B cell (primary cell): ENCODE measurements around the gene ALKBH6. TPM values are rescaled to one million over a fixed set of nuclear protein-coding genes. Genes with fewer than 3 reads are reported as not detected.

Experiments
- ATAC-seq: fragments of 200-7000 bp; cut with Tn5 transposase; one replicate; pipeline ENCODE4 v1.10.0; 2021; ENCODE audit warnings: low read depth, mild to moderate bottlenecking, moderate number of reproducible peaks, moderate library complexity
- CTCF ChIA-PET: fragments of 350-600 bp; sonication (Branson Sonifier 250); formaldehyde crosslinking; loops from one replicate; lab custom pipeline; 2021; ENCODE audit warnings: antibody characterized with exemption, inconsistent platforms; lab: Charles Lee
- POLR2A ChIA-PET: fragments of 350-600 bp; sonication (Branson Sonifier 250); formaldehyde crosslinking; loops from one replicate; lab custom pipeline; 2021; ENCODE audit warnings: antibody characterized with exemption; lab: Charles Lee
- DNase-seq: peaks from one replicate; pipeline ENCODE4 v3.0.0; 2013
- H2AFZ ChIP-seq: 2 replicates; pipeline ENCODE4 v1.6.1; 2012; ENCODE audit warnings: mild to moderate bottlenecking, low read depth, low read length; ENCODE audit not compliant: insufficient read depth, poor library complexity, severe bottlenecking
- H3K27ac ChIP-seq, 2 donors: 1 replicate in 1 of 2; 2 replicates in 1 of 2; pipeline ENCODE4 v1.5.1; 2012 to 2013; ENCODE audit warnings: low read length in 2 of 2, mild to moderate bottlenecking in 2 of 2, moderate library complexity in 1 of 2
- H3K27me3 ChIP-seq, 4 experiments: fragments of 200-600 bp in 1 of 4; sonication (generic) in 1 of 4; replicated peaks in 1 of 4; 1 replicate in 2 of 4; 2 replicates in 2 of 4; pipeline versions ENCODE4 v1.6.1 to v1.7.0; 2013 to 2016; ENCODE audit warnings: low read length in 3 of 4, mild to moderate bottlenecking in 2 of 4, mixed read lengths in 1 of 4, moderate library complexity in 1 of 4; ENCODE audit not compliant: insufficient read depth in 4 of 4, control insufficient read depth in 3 of 4; ENCODE audit errors: control extremely low read depth in 1 of 4
- H3K36me3 ChIP-seq, 2 experiments: replicated peaks in 1 of 2; 1 replicate in 1 of 2; 2 replicates in 1 of 2; pipeline versions ENCODE4 v1.6.1 to v1.7.1; 2013; ENCODE audit warnings: low read length in 1 of 2; ENCODE audit not compliant: insufficient read depth in 2 of 2, control insufficient read depth in 1 of 2; ENCODE audit errors: control extremely low read depth in 1 of 2, extremely low read depth in 1 of 2
- H3K4me1 ChIP-seq, 2 donors: fragments of 200-600 bp in 1 of 2; sonication (generic) in 1 of 2; 1 replicate in 1 of 2; 2 replicates in 1 of 2; pipeline versions ENCODE4 v1.5.1 to v1.6.1; 2013 to 2017; ENCODE audit warnings: low read length in 2 of 2; ENCODE audit not compliant: control insufficient read depth in 2 of 2, insufficient read depth in 2 of 2
- H3K4me2 ChIP-seq: replicated peaks from 2 replicates; pipeline ENCODE3; 2012; ENCODE audit warnings: mild to moderate bottlenecking, low read depth, low read length; ENCODE audit not compliant: poor library complexity, severe bottlenecking
- H3K4me3 ChIP-seq, 5 experiments: fragments of 200-600 bp in 1 of 5; sonication (generic) in 1 of 5; 1 replicate in 3 of 5; 2 replicates in 2 of 5; pipeline versions ENCODE4 v1.5.1 to v1.7.0; 2011 to 2016; ENCODE audit warnings: low read length in 4 of 5, mild to moderate bottlenecking in 4 of 5, low read depth in 2 of 5, control low read depth in 1 of 5, moderate library complexity in 1 of 5; ENCODE audit not compliant: insufficient read depth in 1 of 5; ENCODE audit errors: control extremely low read depth in 1 of 5, extremely low read depth in 1 of 5
- H3K79me2 ChIP-seq: fragments of 200-600 bp; sonication (generic); one replicate; pipeline ENCODE4 v1.6.0; 2016; ENCODE audit warnings: low read length; ENCODE audit not compliant: control insufficient read depth, insufficient read depth
- H3K9ac ChIP-seq: fragments of 200-600 bp; sonication (generic); 2 replicates; pipeline ENCODE4 v1.6.1; 2017; ENCODE audit warnings: mild to moderate bottlenecking, low read length, moderate library complexity
- H3K9me3 ChIP-seq, 3 donors: one replicate each; pipeline versions ENCODE4 v1.6.1 to v1.7.1; 2013; ENCODE audit warnings: low read length in 2 of 3; ENCODE audit not compliant: control insufficient read depth in 2 of 3, insufficient read depth in 1 of 3; ENCODE audit errors: control extremely low read depth in 1 of 3
- H4K20me1 ChIP-seq: 2 replicates; pipeline ENCODE4 v1.6.0; 2012; ENCODE audit warnings: mild to moderate bottlenecking, low read length; ENCODE audit not compliant: insufficient read depth, control insufficient read depth, poor library complexity, severe bottlenecking
- H3K27ac Mint-ChIP-seq: one replicate; pipeline ENCODE4 v1.8.0; 2021; ENCODE audit warnings: mixed read lengths
- H3K27me3 Mint-ChIP-seq: one replicate; pipeline ENCODE4 v1.8.0; 2021; ENCODE audit warnings: mixed read lengths
- H3K4me1 Mint-ChIP-seq: one replicate; pipeline ENCODE4 v1.8.0; 2021; ENCODE audit warnings: mixed read lengths
- H3K4me3 Mint-ChIP-seq: one replicate; pipeline ENCODE4 v1.8.0; 2021; ENCODE audit warnings: mixed read lengths
- H3K9me3 Mint-ChIP-seq: one replicate; pipeline ENCODE4 v1.8.0; 2022; ENCODE audit warnings: mixed read lengths; ENCODE audit not compliant: insufficient read depth
- CTCF ChIP-seq: fragments of 200-600 bp; IDR thresholded peaks from one replicate; pipeline ENCODE4 v1.8.0; 2022; ENCODE audit warnings: antibody characterized with exemption, mild to moderate bottlenecking
- EZH2 ChIP-seq: IDR thresholded peaks from 2 replicates; pipeline ENCODE4 v1.6.1; 2012; ENCODE audit warnings: borderline replicate concordance, low read depth, mild to moderate bottlenecking, moderate library complexity, low read length; ENCODE audit not compliant: insufficient read depth, poor library complexity, severe bottlenecking
- WGBS: methylation state at CpG from one replicate; pipeline ENCODE4 v1.1.5; 2013; ENCODE audit warnings: missing lambda C conversion rate; ENCODE audit not compliant: insufficient coverage; 5-methylcytosine and 5-hydroxymethylcytosine counted together
- intact Hi-C: fragments of 100-400 bp; cut with micrococcal nuclease; formaldehyde crosslinking; loops from one replicate; pipeline ENCODE4 v1.10.0; 2022
- polyA plus RNA-seq: library from polyadenylated mRNA; depleted of rRNA; stranded (reverse); fragments of >200 nt; gene quantifications from 2 replicates; pipeline ENCODE4 v1.2.3, GENCODE V29; 2012
- total RNA-seq, 2 donors: library from RNA; stranded (reverse); fragments of 120-200 nt in 1 of 2; gene quantifications; 1 replicate in 1 of 2; 2 replicates in 1 of 2; pipeline versions ENCODE4 v1.2.3 to v1.2.4, GENCODE V29; 2013 to 2022

ALKBH6 gene
- total and polyA plus RNA-seq, 2 donors (not counting 1 experiment from before 2014, with no cell fraction given) = 54.5 to 56.5 TPM

GRCh38 chr19:36009633-36010379 is 4.2 kb downstream of the ALKBH6 start:
- no peaks in the 10 kb centered on the region for H3K36me3 ChIP-seq
- DNase-seq (no peak), ATAC-seq (no peak)
- TF ChIP-seq CTCF (no peak), EZH2 (no peak)
- Mint-ChIP-seq H3K4me3 (peak overlapping the region; percentile 61), H3K9me3 (no peaks in the 10 kb centered on the region), H3K27me3 (no peaks in the 10 kb centered on the region), H3K27ac (no peak overlapping the region), H3K4me1 (peaks cover 27% of the 10 kb centered on the region)
- WGBS = 69% methylated on average over 14 of the region's 15 CpGs
- H3K4me1 ChIP-seq = peaks cover 18 to 25% of the 10 kb centered on the region in 2 donors
- H3K27ac ChIP-seq = no peak overlapping the region
- no peaks in the 10 kb centered on the region for H4K20me1 ChIP-seq
- H3K27me3 ChIP-seq = peaks cover 0 to 12% (median 1%) of the 10 kb centered on the region in 4 experiments
- peak overlapping the region; percentile 59 for H2AFZ ChIP-seq
- H3K9me3 ChIP-seq = no peaks in the 10 kb centered on the region
- H3K9ac ChIP-seq = peak overlapping the region; percentile 50
- H3K4me2 ChIP-seq = peak overlapping the region; percentile 83
- peaks cover 9% of the 10 kb centered on the region for H3K79me2 ChIP-seq
- ChIA-PET CTCF (no interaction called here), POLR2A (no interaction called here)
- peak overlapping the region in 3 of 5 experiments; percentile 29 to 36 (median 35) for H3K4me3 ChIP-seq
- intact Hi-C loops = no loop called here

GRCh38 chr19:36009220-36009619 is 4.8 kb downstream of the ALKBH6 start:
- no peak overlapping the region for H3K27ac Mint-ChIP-seq
- Histone ChIP-seq H3K9me3 (no peaks in the 10 kb centered on the region), H3K4me1 (peaks cover 15 to 20% of the 10 kb centered on the region in 2 donors), H2AFZ (peak overlapping the region; percentile 59), H3K27me3 (peaks cover 0 to 12% (median 1%) of the 10 kb centered on the region in 4 experiments), H3K36me3 (no peaks in the 10 kb centered on the region), H3K79me2 (peaks cover 11% of the 10 kb centered on the region), H3K27ac (no peak overlapping the region), H3K9ac (peak overlapping the region; percentile 50), H3K4me2 (peak overlapping the region; percentile 83), H3K4me3 (peak overlapping the region in 3 of 5 experiments; percentile 29 to 36 (median 35)), H4K20me1 (no peaks in the 10 kb centered on the region)
- whole genome bisulfite sequencing = 3% methylated on average over 50 of the region's 50 CpGs
- H3K4me3 Mint-ChIP-seq = peak overlapping the region; percentile 61
- ATAC-seq = no peak
- TF ChIP-seq CTCF (no peak), EZH2 (no peak)
- ChIA-PET POLR2A (no interaction called here), CTCF (no interaction called here)
- peak; percentile 45 for DNase-seq
- no peaks in the 10 kb centered on the region for H3K27me3 Mint-ChIP-seq
- peaks cover 22% of the 10 kb centered on the region for H3K4me1 Mint-ChIP-seq
- intact Hi-C loops = no loop called here
- no peaks in the 10 kb centered on the region for H3K9me3 Mint-ChIP-seq
